Measurements from ENCODE around the gene SELPLG.

The SELPLG gene

DNA sequence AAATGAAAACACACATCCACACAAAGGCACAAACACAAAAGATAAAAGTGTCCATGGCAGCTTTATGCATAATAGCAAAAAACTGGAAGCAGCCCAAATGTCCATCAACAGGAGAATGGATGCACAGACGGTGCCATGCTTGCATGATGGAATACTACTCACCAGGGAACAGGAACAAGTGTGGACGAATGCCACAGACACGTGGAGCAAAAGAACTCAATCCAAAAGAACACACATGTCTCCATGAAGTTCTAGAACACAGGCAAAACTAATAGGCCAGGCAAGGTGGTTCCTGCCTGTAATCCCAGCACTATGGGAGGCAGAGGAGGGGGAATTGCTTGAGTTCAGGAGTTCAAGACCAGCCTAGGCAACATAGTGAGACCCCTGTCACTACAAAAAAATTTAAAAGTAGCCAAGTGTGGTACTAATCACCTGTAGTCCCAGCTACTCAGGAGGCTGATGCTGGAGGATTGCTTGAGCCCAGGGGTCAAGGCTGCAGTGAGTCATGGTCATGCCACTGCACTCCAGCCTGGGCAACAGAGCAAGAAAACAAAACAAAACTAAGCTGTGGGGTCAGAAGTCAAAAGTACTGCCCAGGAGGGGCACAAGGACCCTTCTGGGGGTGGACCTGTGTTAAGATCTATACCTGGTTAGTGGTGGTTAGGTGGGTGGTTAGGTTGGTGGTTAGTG is 28.5 kb downstream of the SELPLG start:
- DNase-seq (ENCODE audit: low read depth in 2 of 2), result no peak

- DNase-seq (ENCODE audit: low read depth in 2 of 2), result no peak
Measured at GRCh38 chr12:108604208-108604941, 29.3 kb downstream of the SELPLG start.

GRCh38 chr12:108603743-108604142 is 30.0 kb downstream of the SELPLG start:
- no peak for DNase-seq (ENCODE audit: low read depth in 2 of 2)

DNA sequence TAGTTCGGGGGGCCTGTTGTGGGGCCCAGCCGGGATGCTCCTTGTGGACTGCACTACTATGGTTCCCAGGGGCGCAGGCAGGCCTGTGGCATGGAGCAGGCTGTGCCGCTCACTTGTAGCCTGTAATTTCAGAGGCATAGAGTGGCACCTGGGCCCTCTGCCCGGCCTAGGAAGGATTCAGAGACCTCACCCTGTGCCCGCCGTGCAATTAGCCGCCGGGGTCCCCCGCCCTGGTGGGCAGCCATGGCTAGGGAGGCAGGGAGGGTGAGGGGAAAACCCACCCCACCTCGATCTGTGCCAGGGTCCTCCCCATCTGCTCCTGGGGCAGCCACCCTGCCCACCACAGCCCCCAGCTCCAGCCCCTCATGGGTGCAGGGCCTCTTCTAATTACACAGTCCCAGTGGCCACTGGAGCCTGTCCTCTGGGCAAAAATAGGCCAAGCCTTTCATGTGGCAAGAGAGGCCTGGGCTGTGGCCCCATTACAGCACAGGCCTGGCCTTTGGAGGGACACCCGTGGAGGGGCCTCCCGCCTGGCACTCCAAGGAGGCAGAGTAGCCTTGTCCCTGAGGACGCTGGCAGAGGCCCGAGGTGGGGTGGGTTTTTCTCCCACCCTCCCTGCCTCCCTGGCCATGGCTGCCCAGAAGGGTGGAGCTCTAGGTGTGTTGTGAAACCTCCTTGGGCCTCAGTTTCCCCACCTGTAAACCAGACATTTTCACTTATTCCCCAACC is 30.6 kb downstream of the SELPLG start:
- no peak for DNase-seq (ENCODE audit: low read depth in 2 of 2)

DNA sequence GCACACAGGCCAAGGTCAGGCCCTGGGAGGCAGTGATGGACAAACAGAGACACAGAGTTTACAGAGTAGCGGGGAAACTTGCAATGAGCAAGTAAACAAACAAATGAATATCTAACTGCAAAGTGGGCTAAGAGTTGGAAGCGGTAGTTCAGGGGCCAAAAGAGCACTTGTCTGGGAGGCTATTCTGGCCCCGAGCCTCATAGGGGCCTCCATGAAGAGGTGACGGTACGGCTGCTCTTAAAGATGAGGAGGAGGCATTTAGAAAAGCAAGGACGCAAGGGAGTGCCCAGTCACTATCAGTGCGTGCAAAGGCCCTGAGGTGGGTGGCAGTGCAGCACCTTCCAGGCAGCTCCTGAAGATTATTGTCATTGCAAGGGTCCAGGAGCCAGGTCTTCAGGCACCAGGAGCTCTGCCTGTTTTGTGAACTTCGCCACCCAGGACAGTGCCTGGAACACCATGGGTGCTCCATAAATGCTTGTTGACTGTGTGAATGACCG is 31.4 kb downstream of the SELPLG start:
- DNase-seq (ENCODE audit: low read depth in 2 of 2), result no peak

GRCh38 chr12:108600702-108601007 is 33.0 kb downstream of the SELPLG start:
- no peak for DNase-seq (ENCODE audit: low read depth in 2 of 2)

- no peak for DNase-seq (ENCODE audit: low read depth in 2 of 2)
Measured at GRCh38 chr12:108599948-108600701, 33.6 kb downstream of the SELPLG start.

DNA sequence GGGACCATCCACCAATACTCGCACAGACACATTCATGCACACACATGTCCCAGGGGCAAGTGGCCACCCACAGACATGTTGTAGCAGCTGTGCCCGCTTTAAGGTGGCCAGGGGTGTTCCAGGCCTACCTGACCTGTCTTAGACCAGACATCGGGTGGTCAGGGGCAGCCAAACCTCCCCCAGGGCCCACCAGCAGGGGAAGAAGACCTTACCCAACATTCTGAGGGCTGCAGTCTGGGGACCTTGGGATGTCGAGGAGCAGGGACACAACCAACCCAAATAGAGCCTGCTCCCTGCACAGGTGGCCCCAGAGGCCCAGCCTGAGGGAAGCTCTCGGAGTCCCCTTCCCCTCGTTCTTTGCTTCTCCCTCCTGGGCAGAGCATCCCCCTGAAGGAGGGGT is 34.2 kb downstream of the SELPLG start:
- no peak for DNase-seq (ENCODE audit: low read depth in 2 of 2)

GRCh38 chr12:108598553-108599250 is 35.0 kb downstream of the SELPLG start:
- no peak for DNase-seq (ENCODE audit: low read depth in 2 of 2)

DNA sequence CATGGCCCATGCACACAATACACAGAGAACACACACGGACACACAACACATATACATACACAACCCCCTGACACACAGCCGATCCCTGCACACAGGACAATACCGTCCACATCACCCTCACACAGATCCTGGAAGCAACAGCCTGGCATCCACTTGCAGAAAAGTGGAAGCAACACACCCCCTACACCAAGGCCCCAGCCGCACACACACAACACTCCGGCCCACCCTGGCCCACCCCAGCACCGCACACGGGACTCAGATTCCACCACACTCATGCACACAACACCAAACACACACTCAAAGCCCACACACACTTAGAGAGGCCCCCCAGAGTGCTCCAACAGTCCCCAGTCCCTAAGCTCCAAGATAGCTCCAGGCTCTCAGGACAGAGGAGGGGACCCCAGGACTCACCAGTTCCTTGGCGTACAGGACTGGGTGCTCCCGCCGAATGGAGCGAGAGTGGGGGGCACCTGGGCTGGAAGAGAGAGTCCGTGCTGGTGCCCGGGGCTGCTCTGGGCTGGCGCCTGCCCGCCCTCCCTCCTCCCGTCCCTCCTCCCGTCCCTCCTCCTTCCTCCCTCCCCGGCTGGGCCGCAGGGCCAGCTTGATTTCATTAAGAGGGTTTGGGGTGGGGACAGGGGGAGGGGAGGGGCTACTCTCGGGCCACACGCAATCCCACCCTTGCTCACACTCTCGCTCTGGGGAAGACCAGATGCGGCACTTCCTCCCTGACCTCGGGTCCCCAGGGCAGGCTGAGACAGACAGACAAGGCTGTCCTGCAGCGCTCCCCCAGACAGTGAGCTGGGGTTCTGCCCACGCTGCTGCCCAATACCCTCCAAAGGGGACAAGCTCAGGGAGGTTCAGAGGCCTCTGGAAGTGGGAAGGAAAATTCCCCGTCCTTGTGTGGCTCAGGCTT is 35.9 kb downstream of the SELPLG start, which contains the start of gene TMEM119:
TMEM119 (minus strand) TSS at position 526 of the 913 bp plus-strand sequence. CDS start 5,701 bp downstream, outside the sequence.
- DNase-seq (ENCODE audit: low read depth in 2 of 2), result no peak

GRCh38 chr12:108596854-108597558 is 36.7 kb downstream of the SELPLG start:
- DNase-seq (ENCODE audit: low read depth in 2 of 2), result no peak

- no peak for DNase-seq (ENCODE audit: low read depth in 2 of 2)
Measured at GRCh38 chr12:108595711-108596647, 37.7 kb downstream of the SELPLG start.

- no peak for DNase-seq (ENCODE audit: low read depth in 2 of 2)
Measured at GRCh38 chr12:108594960-108595710, 38.6 kb downstream of the SELPLG start.

- DNase-seq (ENCODE audit: low read depth in 2 of 2), result no peak
Measured at GRCh38 chr12:108594323-108594903, 39.3 kb downstream of the SELPLG start.

- DNase-seq (ENCODE audit: low read depth in 2 of 2), result no peak
Measured at GRCh38 chr12:108592033-108592909, 41.4 kb downstream of the SELPLG start.

- DNase-seq (ENCODE audit: low read depth in 2 of 2), result no peak
Measured at GRCh38 chr12:108591267-108591980, 42.3 kb downstream of the SELPLG start.

Measured in activated CD8-positive, alpha-beta memory T cell treated with anti-CD3 and anti-CD28 coated beads for 4 hours (primary cell).